DND-41 (cell line): ENCODE results near the gene MAGI1.

Experiments
- EZH2 ChIP-seq: IDR thresholded peaks from 3 replicates; pipeline ENCODE4 v1.6.1; 2012; ENCODE audit warnings: borderline replicate concordance, low read depth, mild to moderate bottlenecking, moderate library complexity, low read length, inconsistent platforms; ENCODE audit not compliant: severe bottlenecking
- TF ChIP-seq, protein P1 (sequence below): IDR thresholded peaks from 2 replicates; pipeline ENCODE4 v1.5.1; 2012; ENCODE audit warnings: borderline replicate concordance, low read length, moderate library complexity, mild to moderate bottlenecking; ENCODE audit not compliant: poor library complexity, severe bottlenecking; ENCODE audit errors: extremely low read depth

DNA sequence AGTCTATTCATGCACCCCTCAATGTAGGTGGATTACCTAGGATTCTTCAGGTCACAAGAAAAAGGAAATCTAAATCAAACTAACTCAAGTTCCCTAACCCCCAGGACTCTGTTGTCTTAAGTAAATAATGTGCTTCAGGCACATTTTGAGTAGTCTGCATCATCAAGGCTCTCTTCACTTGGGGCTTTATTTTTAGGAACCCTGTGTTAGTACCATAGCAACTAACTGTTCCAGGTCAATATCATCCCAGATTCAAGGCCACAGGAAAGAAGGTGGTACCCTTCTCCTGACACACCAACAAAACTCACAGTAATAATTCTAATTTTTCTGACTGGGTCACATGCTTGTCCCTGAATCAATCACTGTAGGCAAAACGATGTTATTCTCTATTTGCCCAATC, 218.1 kb downstream of the MAGI1 start:
- TF ChIP-seq, protein P1, sequence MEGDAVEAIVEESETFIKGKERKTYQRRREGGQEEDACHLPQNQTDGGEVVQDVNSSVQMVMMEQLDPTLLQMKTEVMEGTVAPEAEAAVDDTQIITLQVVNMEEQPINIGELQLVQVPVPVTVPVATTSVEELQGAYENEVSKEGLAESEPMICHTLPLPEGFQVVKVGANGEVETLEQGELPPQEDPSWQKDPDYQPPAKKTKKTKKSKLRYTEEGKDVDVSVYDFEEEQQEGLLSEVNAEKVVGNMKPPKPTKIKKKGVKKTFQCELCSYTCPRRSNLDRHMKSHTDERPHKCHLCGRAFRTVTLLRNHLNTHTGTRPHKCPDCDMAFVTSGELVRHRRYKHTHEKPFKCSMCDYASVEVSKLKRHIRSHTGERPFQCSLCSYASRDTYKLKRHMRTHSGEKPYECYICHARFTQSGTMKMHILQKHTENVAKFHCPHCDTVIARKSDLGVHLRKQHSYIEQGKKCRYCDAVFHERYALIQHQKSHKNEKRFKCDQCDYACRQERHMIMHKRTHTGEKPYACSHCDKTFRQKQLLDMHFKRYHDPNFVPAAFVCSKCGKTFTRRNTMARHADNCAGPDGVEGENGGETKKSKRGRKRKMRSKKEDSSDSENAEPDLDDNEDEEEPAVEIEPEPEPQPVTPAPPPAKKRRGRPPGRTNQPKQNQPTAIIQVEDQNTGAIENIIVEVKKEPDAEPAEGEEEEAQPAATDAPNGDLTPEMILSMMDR, result no peak
- no peak for TF ChIP-seq EZH2
